GM18951 (cell line): ENCODE measurements around the gene B9D1.

Source experiments
- POLR2A ChIP-seq: IDR thresholded peaks from 4 replicates; pipeline ENCODE4 v1.6.1; 2011; ENCODE audit warnings: mild to moderate bottlenecking; ENCODE audit not compliant: insufficient read length, insufficient read depth; ENCODE audit errors: extremely low read depth
- in situ Hi-C: fragments of 300-500 bp; cut with MboI; formaldehyde crosslinking; loops from one replicate; pipeline ENCODE4 v1.12.0; 2022; ENCODE audit warnings: low sequenced_read_pairs, mixed read lengths, inconsistent platforms; ENCODE audit not compliant: unreplicated experiment

B9D1 gene

GRCh38 chr17:19385521-19385983 is 23.0 kb upstream of the B9D1 start:
- in situ Hi-C loops: no loop called here
- TF ChIP-seq POLR2A: no peak

- TF ChIP-seq POLR2A: no peak
- in situ Hi-C loops: no loop called here
Measured at GRCh38 chr17:19384723-19385391, 22.3 kb upstream of the B9D1 start.

DNA sequence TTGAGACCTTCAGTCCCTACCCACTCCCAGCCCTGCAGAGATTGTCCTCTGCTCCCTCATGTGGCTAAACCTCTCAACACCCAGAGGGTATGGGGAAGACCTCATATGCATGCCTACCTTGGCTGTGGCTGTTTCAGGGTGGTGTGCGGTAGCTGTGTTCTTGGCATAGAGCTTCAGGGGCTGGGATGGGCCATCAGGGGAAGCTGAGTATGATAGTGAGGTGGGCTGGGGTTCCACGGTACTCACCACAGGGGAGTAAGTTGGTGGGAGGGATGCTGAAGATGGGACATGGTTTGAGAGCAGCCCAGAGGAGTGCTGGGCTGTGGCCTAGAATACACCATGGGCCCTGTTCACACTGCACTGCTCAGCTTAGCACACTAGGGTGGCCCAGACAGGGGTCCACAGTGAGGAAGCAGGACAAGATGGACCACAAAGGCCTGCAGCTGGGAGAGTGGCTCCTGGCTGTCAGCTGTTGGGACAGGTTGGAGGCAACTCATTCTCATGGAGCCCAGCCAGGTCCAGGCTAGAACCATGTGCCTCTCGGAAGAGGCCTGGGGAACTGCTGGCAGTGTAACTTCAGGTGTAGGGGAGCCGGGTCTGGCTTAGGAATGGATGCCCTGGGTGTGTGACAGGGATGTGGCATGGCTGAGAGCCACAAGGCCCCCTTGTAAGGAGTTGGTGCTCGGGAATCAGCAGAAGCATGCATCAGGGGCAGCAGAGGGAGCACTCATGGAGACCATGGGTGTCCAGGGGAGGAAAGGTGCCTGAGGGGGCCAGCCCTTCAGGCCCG is 21.4 kb upstream of the B9D1 start:
- in situ Hi-C loops: no loop called here
- TF ChIP-seq POLR2A: no peak

GRCh38 chr17:19382531-19383444 is 20.3 kb upstream of the B9D1 start:
- TF ChIP-seq POLR2A: no peak
- in situ Hi-C loops: no loop called here

DNA sequence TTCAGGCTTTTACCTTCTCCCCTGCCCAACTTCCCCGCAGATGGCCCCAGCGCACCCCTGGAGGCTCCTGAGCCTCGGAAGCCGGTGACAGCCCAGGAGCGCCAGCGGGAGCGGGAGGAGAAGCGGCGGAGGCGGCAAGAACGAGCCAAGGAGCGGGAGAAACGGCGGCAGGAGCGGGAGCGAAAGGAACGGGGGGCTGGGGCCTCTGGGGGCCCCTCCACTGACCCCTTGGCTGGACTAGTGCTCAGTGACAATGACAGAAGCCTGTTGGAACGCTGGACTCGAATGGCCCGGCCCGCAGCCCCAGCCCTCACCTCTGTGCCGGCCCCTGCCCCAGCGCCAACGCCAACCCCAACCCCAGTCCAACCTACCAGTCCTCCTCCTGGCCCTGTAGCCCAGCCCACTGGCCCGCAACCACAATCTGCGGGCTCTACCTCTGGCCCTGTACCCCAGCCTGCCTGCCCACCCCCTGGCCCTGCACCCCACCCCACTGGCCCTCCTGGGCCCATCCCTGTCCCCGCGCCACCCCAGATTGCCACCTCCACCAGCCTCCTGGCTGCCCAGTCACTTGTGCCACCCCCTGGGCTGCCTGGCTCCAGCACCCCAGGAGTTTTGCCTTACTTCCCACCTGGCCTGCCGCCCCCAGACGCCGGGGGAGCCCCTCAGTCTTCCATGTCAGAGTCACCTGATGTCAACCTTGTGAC is 19.4 kb upstream of the B9D1 start:
- TF ChIP-seq POLR2A: no peak
- in situ Hi-C loops: no loop called here

DNA sequence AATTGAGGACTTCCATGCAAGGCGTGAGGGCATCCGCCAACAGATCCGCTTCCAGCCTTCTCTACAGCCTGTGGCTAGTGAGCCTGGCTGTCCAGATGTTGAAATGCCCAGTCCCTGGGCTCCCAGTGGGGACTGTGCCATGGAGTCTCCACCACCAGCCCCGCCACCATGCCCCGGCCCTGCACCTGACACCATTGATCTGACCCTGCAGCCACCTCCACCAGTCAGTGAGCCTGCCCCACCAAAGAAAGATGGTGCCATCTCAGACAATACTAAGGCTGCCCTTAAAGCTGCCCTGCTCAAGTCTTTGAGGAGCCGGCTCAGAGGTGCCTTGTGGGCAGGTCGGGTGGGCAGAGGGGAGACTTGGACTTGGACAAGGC is 18.8 kb upstream of the B9D1 start:
- no peak for TF ChIP-seq POLR2A
- in situ Hi-C loops: no loop called here

DNA sequence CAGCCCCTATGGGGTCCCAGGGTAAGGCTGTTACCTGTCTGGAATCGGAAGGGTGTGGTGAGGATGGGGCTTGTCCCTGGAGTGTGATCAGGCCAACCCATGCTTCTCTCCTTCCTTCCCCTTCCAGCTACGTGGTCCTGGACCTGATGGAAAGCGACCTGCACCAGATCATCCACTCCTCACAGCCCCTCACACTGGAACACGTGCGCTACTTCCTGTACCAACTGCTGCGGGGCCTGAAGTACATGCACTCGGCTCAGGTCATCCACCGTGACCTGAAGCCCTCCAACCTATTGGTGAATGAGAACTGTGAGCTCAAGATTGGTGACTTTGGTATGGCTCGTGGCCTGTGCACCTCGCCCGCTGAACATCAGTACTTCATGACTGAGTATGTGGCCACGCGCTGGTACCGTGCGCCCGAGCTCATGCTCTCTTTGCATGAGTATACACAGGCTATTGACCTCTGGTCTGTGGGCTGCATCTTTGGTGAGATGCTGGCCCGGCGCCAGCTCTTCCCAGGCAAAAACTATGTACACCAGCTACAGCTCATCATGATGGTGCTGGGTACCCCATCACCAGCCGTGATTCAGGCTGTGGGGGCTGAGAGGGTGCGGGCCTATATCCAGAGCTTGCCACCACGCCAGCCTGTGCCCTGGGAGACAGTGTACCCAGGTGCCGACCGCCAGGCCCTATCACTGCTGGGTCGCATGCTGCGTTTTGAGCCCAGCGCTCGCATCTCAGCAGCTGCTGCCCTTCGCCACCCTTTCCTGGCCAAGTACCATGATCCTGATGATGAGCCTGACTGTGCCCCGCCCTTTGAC is 18.2 kb upstream of the B9D1 start:
- no peak for TF ChIP-seq POLR2A
- in situ Hi-C loops: no loop called here

DNA sequence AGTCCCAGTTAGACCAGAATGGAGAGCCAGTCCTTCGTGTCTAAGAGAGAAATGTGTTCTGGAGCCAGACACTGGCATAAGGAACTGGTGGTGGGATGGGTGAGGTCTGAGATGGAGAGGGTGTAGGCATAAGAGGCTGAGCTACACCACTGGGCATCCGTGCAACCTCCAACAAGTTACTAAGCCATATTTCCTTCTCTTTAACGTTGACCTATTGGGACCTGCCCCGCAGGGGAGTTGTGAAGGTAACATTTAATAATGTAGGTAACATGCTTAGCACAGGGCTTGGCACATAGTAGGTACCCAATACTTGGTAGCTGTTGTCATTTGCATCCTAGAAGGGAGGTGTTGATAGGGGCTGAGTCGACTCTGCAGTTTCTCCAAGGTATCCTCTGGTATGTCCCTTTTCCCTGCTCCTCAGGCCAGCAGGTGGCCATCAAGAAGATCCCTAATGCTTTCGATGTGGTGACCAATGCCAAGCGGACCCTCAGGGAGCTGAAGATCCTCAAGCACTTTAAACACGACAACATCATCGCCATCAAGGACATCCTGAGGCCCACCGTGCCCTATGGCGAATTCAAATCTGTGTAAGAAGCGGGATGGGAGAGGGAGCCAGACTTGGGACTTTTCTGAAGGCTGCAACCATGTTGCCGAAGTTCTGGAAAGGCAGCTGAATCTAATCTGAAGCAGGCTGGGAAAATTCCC is 17.0 kb upstream of the B9D1 start:
- in situ Hi-C loops: no loop called here
- no peak for TF ChIP-seq POLR2A

GRCh38 chr17:19378416-19379360 is 16.2 kb upstream of the B9D1 start, which contains the start of gene MAPK7:
Gene MAPK7 (plus strand): TSS chr17:19378498. CDS start chr17:19378901, 403 bp downstream.
- TF ChIP-seq POLR2A: no peak
- in situ Hi-C loops: no loop called here

- in situ Hi-C loops: no loop called here
- TF ChIP-seq POLR2A: peak; percentile 86
Measured at GRCh38 chr17:19377602-19378415, 15.3 kb upstream of the B9D1 start.
